GM12864 (cell line): Measurements from ENCODE around the gene DCN.

Experiments used
- DNase-seq: peaks from one replicate; pipeline ENCODE4 v3.0.0-alpha.2; 2011; ENCODE audit warnings: low read depth
- H3K4me3 ChIP-seq: 2 replicates; pipeline ENCODE4 v1.5.1; 2011; ENCODE audit warnings: mild to moderate bottlenecking, low read depth, low read length, control low read depth
- CTCF ChIP-seq: IDR thresholded peaks from 2 replicates; pipeline ENCODE4 v1.5.1; 2011; ENCODE audit warnings: low read depth, mild to moderate bottlenecking, moderate library complexity, low read length, control low read depth, inconsistent platforms; ENCODE audit errors: missing control alignments

DCN gene

DNA sequence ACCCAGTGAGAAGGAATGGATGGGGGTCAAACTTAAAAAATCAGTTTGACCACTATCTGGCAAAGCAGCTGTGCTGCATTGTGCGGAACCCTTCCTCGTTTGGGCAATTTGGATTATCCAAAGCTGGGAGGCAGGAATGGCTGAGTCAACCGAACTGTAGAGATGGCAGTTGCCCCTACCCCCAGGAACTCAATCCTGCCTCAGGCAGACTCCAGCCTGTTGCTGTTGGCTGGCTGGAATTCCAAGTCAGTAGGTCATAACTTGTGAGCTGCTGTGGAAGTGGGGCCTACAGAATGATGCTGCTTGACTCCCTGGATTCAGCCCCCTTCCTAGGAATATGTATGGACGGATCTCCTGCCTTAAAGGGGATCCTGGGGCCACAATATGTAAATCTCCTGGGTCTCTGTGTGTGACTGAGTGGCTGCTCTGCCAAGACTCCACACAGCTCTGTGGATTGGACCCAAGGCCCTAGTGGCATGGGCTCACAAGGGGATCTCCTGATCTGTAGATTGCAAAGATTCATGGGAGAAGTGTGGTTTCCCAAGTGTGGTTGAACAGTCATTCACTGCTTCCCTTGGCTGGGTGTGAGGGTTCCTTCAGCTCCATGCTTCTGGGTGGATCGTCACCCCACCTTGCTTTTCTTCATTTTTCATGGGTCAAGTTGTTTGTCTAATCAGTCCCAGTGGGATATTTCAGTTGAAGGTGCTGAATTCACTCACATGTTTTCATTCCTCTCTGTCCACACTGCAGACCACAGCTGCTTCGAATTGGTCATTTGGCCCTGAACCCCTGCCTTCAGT is 90.5 kb downstream of the DCN start:
- no peak for TF ChIP-seq CTCF
- no peak for DNase-seq
- H3K4me3 ChIP-seq: no peak overlapping the region
